GM21447 (cell line): ENCODE data around the gene KRTAP12-3.

Experiments used
- ATAC-seq: cut with Tn5 transposase; IDR thresholded peaks from one replicate; pipeline ENCODE4 v1.9.1; 2021; ENCODE audit not compliant: unreplicated experiment

KRTAP12-3 gene

GRCh38 chr21:44701023-44701400, 43.3 kb downstream of the KRTAP12-3 start:
- ATAC-seq: no peak

- no peak for ATAC-seq
These were observed 43.8 kb downstream of the KRTAP12-3 start for GRCh38 chr21:44701541-44701940.

GRCh38 chr21:44702111-44702972, 44.6 kb downstream of the KRTAP12-3 start:
- no peak for ATAC-seq

- ATAC-seq: no peak
These were observed 45.4 kb downstream of the KRTAP12-3 start for GRCh38 chr21:44702973-44703730.

- no peak for ATAC-seq
These were observed 46.3 kb downstream of the KRTAP12-3 start for GRCh38 chr21:44703731-44704635.

- no peak for ATAC-seq
These were observed 46.9 kb downstream of the KRTAP12-3 start for GRCh38 chr21:44704636-44705001.

GRCh38 chr21:44706026-44706705, 48.4 kb downstream of the KRTAP12-3 start:
- no peak for ATAC-seq

- ATAC-seq: no peak
These were observed 49.2 kb downstream of the KRTAP12-3 start for GRCh38 chr21:44706706-44707581.
